ENCODE results near the gene NLRC5.

NLRC5 gene

DNA sequence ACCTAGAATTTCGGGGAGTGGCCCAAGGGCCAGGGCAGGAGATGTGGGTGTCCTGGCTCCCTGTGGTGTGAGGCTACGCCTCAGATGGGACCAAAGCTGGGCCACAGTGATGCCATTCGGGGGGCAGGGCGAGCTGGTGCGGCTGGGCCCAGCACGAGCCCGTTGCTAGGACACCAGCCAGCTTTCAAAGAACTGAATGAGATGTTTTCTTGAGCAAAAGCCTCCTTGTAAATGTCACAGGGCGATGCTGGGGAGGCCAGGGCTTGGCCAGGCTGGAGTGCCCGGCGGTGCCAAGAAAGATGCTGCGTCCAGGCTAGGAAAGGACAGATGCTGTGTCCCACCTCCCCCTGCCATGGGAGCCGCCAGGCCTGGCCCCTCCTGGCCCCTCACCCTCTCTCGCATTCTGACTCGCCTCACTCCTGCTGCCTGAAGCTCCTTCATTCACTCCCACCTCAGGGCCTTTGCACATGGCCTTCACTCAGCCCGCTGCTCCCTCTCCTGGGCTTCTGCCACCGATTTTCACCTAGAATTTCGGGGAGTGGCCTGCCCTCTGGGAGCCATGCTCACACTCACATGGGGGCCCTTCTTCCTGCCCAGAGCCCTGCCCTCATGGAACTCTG is 142.1 kb downstream of the NLRC5 start:
- DNase-seq = peak in 12 of 14 donors; percentile 14 to 88 (median 76)

DNA sequence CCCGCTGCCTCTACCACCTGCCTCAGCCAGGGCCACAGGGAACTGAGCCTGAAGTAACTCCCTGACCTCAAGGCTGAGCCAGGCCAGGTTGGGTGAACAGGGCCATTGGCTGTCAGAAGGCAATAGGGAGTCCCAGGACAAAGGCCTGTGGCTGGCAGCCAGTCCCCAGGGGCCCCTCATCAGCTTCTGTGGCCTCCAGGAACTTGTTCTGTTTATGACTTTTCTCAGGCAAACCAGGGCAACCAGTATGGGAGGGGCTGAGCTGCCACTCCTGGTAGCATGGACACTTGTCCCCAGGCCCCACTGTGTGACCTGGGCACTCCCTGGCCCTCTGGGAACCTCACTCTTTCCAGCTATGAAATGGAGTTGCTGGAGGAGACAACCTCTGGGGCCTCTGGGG is 143.1 kb downstream of the NLRC5 start:
- DNase-seq = peak in 3 of 14 donors; percentile 47 to 56 (median 48)

DNA sequence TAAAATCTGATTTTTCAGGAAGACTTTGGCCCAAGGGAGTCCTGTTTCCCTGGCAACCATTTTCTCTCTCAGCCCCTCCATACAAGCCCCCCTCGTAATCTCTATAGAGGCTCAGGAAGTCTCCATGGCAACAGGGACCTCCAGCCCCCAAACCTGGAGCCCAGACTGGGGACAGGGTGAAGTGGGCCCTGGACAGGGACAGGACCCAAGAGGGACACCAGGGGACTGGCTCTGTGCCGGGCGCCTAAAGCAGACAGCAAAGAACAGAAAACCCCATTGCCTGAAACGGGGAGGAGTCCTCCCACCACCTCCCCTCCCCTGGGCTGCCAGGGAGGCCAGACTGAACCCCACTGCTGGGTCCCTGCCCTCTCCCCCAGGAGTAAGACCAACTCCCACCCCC is 143.7 kb downstream of the NLRC5 start:
- no peak for DNase-seq
